Keratinocyte (primary cell): ENCODE measurements around the gene MTO1. TPM values are rescaled to one million over a fixed set of nuclear protein-coding genes. Genes with fewer than 3 reads are reported as not detected.

ENCODE experiments used
- DNase-seq: peaks from one replicate; pipeline ENCODE4 v3.0.0-alpha.2; 2011; ENCODE audit warnings: low read depth, missing footprints, low spot score
- FAIRE-seq: peaks from 2 replicates; lab custom pipeline; 2011; peaks lifted over from hg19 to GRCh38; lab: Jason Lieb, UNC
- H2AFZ ChIP-seq: 2 replicates; pipeline ENCODE4 v1.6.0; 2012; ENCODE audit warnings: low read length, control low read depth, inconsistent platforms; ENCODE audit not compliant: control insufficient read depth
- H3K27ac ChIP-seq: 2 replicates; pipeline ENCODE4 v1.5.1; 2011; ENCODE audit warnings: low read length; ENCODE audit not compliant: control insufficient read depth, insufficient read depth
- H3K27me3 ChIP-seq: 3 replicates; pipeline ENCODE4 v1.6.0; 2011; ENCODE audit warnings: low read length; ENCODE audit not compliant: control insufficient read depth, insufficient read depth; ENCODE audit errors: extremely low read depth
- H3K36me3 ChIP-seq, 2 experiments: 2 replicates in 1 of 2; 3 replicates in 1 of 2; pipeline ENCODE4 v1.5.1; 2011; ENCODE audit warnings: low read length in 2 of 2, mild to moderate bottlenecking in 1 of 2; ENCODE audit not compliant: control insufficient read depth in 2 of 2, insufficient read depth in 2 of 2; ENCODE audit errors: extremely low read depth in 1 of 2
- H3K4me1 ChIP-seq: 3 replicates; pipeline ENCODE4 v1.5.1; 2011; ENCODE audit warnings: low read length; ENCODE audit not compliant: control insufficient read depth, insufficient read depth; ENCODE audit errors: extremely low read depth
- H3K4me2 ChIP-seq: 3 replicates; pipeline ENCODE4 v1.6.0; 2011; ENCODE audit warnings: low read depth, low read length; ENCODE audit not compliant: control insufficient read depth, insufficient read depth; ENCODE audit errors: extremely low read depth
- H3K4me3 ChIP-seq, 3 experiments: fragments of 200-600 bp in 1 of 3; sonication (generic) in 1 of 3; 2 replicates in 2 of 3; 3 replicates in 1 of 3; pipeline ENCODE4 v1.5.1; 2011 to 2016; ENCODE audit warnings: low read length in 3 of 3, mild to moderate bottlenecking in 3 of 3, control low read depth in 2 of 3, inconsistent platforms in 1 of 3, low read depth in 1 of 3, mixed read lengths in 1 of 3, mixed run types in 1 of 3, moderate library complexity in 1 of 3; ENCODE audit not compliant: control insufficient read depth in 2 of 3, insufficient read depth in 2 of 3; ENCODE audit errors: extremely low read depth in 1 of 3
- H3K79me2 ChIP-seq: 2 replicates; pipeline ENCODE4 v1.6.0; 2012; ENCODE audit warnings: low read length; ENCODE audit not compliant: control insufficient read depth, insufficient read depth
- H3K9ac ChIP-seq: 3 replicates; pipeline ENCODE4 v1.6.0; 2011; ENCODE audit warnings: low read length; ENCODE audit not compliant: control insufficient read depth, insufficient read depth; ENCODE audit errors: extremely low read depth
- H3K9me1 ChIP-seq: 3 replicates; pipeline ENCODE4 v1.6.0; 2011; ENCODE audit warnings: low read length; ENCODE audit not compliant: control insufficient read depth, insufficient read depth; ENCODE audit errors: extremely low read depth
- H3K9me3 ChIP-seq: 2 replicates; pipeline ENCODE4 v1.5.1; 2012; ENCODE audit warnings: low read depth, low read length; ENCODE audit not compliant: control insufficient read depth
- H4K20me1 ChIP-seq: 3 replicates; pipeline ENCODE4 v1.6.0; 2011; ENCODE audit warnings: low read length; ENCODE audit not compliant: control insufficient read depth, insufficient read depth; ENCODE audit errors: extremely low read depth
- CTCF ChIP-seq, 3 experiments: IDR thresholded peaks in 1 of 3; conservative IDR thresholded peaks in 1 of 3; optimal IDR thresholded peaks in 1 of 3; 2 replicates in 2 of 3; 3 replicates in 1 of 3; pipeline versions ENCODE3 to v1.5.1; 2011; ENCODE audit warnings: low read length in 3 of 3, mild to moderate bottlenecking in 3 of 3, moderate library complexity in 2 of 3, control low read depth in 1 of 3, inconsistent platforms in 1 of 3; ENCODE audit not compliant: insufficient read depth in 2 of 3; ENCODE audit errors: extremely low read depth in 1 of 3
- EZH2 ChIP-seq: IDR thresholded peaks from one replicate; pipeline ENCODE4 v1.6.1; 2012; ENCODE audit warnings: inconsistent platforms, mild to moderate bottlenecking, low read length, moderate library complexity
- dilution Hi-C: fragments of 300-500 bp; cut with MboI; formaldehyde crosslinking; loops from one replicate; pipeline ENCODE4 v1.7.0; 2020; ENCODE audit warnings: low sequenced_read_pairs; ENCODE audit not compliant: extremely low pct_ligation_motif_present
- polyA plus RNA-seq, 5 experiments: library from polyadenylated mRNA; depleted of rRNA in 3 of 5; stranded (reverse) in 3 of 5; stranded (forward) in 1 of 5; unstranded in 1 of 5; fragments of >200 nt; gene quantifications; 1 replicate in 1 of 5; 2 replicates in 3 of 5; 3 replicates in 1 of 5; pipeline versions ENCODE4 v1.2.1 to v1.2.3, GENCODE V29; 2011 to 2012; ENCODE audit warnings: missing spikeins in 2 of 5, low read depth in 1 of 5, low replicate concordance in 1 of 5

The MTO1 gene
- polyA plus RNA-seq, 1 donor (not counting 4 experiments of a cell fraction or from before 2014, with no cell fraction given), result 24.5 TPM

GRCh38 chr6:73481969-73482368, 20.4 kb downstream of the MTO1 start:
- no peaks in the 10 kb centered on the region for H3K27me3 ChIP-seq
- no peak for FAIRE-seq
- no peaks in the 10 kb centered on the region for H3K4me1 ChIP-seq
- TF ChIP-seq EZH2, result no peak
- no peak for TF ChIP-seq CTCF (optimal IDR thresholded peaks at IDR 0.05 in 1 of 3, IDR thresholded peaks at IDR 0.05 in 1 of 3, conservative IDR thresholded peaks at IDR 0.05 in 1 of 3; ENCODE audit: extremely low read depth in 1 of 3, insufficient read depth in 2 of 3, low read length in 3 of 3)
- no peak overlapping the region for H3K9ac ChIP-seq
- no peaks in the 10 kb centered on the region for H3K9me3 ChIP-seq
- peaks cover 14 to 18% of the 10 kb centered on the region in 2 experiments for H3K36me3 ChIP-seq
- no peaks in the 10 kb centered on the region for H4K20me1 ChIP-seq
- H3K27ac ChIP-seq, result no peak overlapping the region
- no peaks in the 10 kb centered on the region for H3K79me2 ChIP-seq
- DNase-seq, result no peak
- no peak overlapping the region for H3K4me3 ChIP-seq
- H3K9me1 ChIP-seq, result no peaks in the 10 kb centered on the region
- H3K4me2 ChIP-seq, result no peak overlapping the region
- no peak overlapping the region for H2AFZ ChIP-seq
- dilution Hi-C loops, result no loop called here

GRCh38 chr6:73484438-73484837, 22.9 kb downstream of the MTO1 start:
- Histone ChIP-seq H3K79me2 (no peaks in the 10 kb centered on the region), H3K4me1 (no peaks in the 10 kb centered on the region), H3K9ac (no peak overlapping the region), H3K9me3 (no peaks in the 10 kb centered on the region), H3K27me3 (no peaks in the 10 kb centered on the region), H3K9me1 (no peaks in the 10 kb centered on the region), H3K4me2 (no peak overlapping the region), H3K4me3 (no peak overlapping the region), H3K27ac (no peak overlapping the region), H2AFZ (no peak overlapping the region), H4K20me1 (no peaks in the 10 kb centered on the region), H3K36me3 (peaks cover 18 to 20% of the 10 kb centered on the region in 2 experiments)
- DNase-seq, result no peak
- dilution Hi-C loops, result no loop called here
- FAIRE-seq, result no peak
- no peak for TF ChIP-seq CTCF (optimal IDR thresholded peaks at IDR 0.05 in 1 of 3, IDR thresholded peaks at IDR 0.05 in 1 of 3, conservative IDR thresholded peaks at IDR 0.05 in 1 of 3; ENCODE audit: extremely low read depth in 1 of 3, insufficient read depth in 2 of 3, low read length in 3 of 3)
